Body of pancreas (tissue), 4 donors: ENCODE measurements around the gene MRPL46. TPM values are rescaled to one million over a fixed set of nuclear protein-coding genes. Genes with fewer than 3 reads are reported as not detected.

Source experiments
- ATAC-seq: fragments of 150-250 bp; one replicate; pipeline ENCODE4 v1.9.1; 2016
- DNase-seq, 4 donors: peaks; one replicate each; pipeline ENCODE4 v3.0.0-alpha.2; 2019
- H3K27ac ChIP-seq, 4 donors: fragments of 200-600 bp; sonication (generic); 1 replicate in 3 of 4; 2 replicates in 1 of 4; pipeline versions ENCODE4 v1.5.1 to v1.6.1; 2016 to 2019; ENCODE audit warnings: mild to moderate bottlenecking in 1 of 4, mixed read lengths in 1 of 4, moderate library complexity in 1 of 4
- H3K27me3 ChIP-seq, 2 donors: fragments of 200-600 bp; sonication (generic); one replicate each; pipeline ENCODE4 v1.6.0; 2016; ENCODE audit warnings: mild to moderate bottlenecking in 1 of 2
- H3K36me3 ChIP-seq, 2 donors: fragments of 200-600 bp; sonication (generic); replicated peaks in 1 of 2; 2 replicates each; pipeline ENCODE4 v1.5.1; 2016; ENCODE audit warnings: low read depth in 2 of 2; ENCODE audit not compliant: insufficient read depth in 1 of 2
- H3K4me1 ChIP-seq: fragments of 200-600 bp; sonication (generic); one replicate; pipeline ENCODE4 v1.6.0; 2016
- H3K4me3 ChIP-seq, 2 donors: fragments of 200-600 bp; sonication (generic); 1 replicate in 1 of 2; 2 replicates in 1 of 2; pipeline ENCODE4 v1.5.1; 2016 to 2019
- H3K9me3 ChIP-seq, 3 donors: fragments of 200-600 bp; sonication (generic); 1 replicate in 2 of 3; 2 replicates in 1 of 3; pipeline ENCODE4 v1.5.1; 2016
- POLR2A ChIP-seq, 3 donors: fragments of 450-650 bp; IDR thresholded peaks; one replicate each; pipeline ENCODE4 v1.6.1; 2016; ENCODE audit warnings: antibody characterized with exemption in 3 of 3, mild to moderate bottlenecking in 2 of 3
- WGBS, 2 donors: methylation state at CpG; one replicate each; pipeline ENCODE4 v1.1.5; 2017; 5-methylcytosine and 5-hydroxymethylcytosine counted together
- intact Hi-C: fragments of 100-400 bp; cut with DNase I; formaldehyde crosslinking; loops from one replicate; pipeline ENCODE4 v1.15.1; 2023
- total RNA-seq, 2 donors: library from RNA; depleted of rRNA; stranded (reverse); fragments of >200 nt; gene quantifications; one replicate each; pipeline ENCODE4 v1.1.0, GENCODE V29; 2016
- TF ChIP-seq, protein P1 (sequence below), 7 experiments: fragments of 450-650 bp in 4 of 7; fragments of 200-600 bp in 3 of 7; sonication (generic) in 3 of 7; IDR thresholded peaks; one replicate each; pipeline ENCODE4 v1.5.1; 2016 to 2019; ENCODE audit warnings: antibody characterized with exemption in 7 of 7

MRPL46 gene
- total RNA-seq, 2 donors from 2014 or later, result 9.6 to 16.2 TPM

DNA sequence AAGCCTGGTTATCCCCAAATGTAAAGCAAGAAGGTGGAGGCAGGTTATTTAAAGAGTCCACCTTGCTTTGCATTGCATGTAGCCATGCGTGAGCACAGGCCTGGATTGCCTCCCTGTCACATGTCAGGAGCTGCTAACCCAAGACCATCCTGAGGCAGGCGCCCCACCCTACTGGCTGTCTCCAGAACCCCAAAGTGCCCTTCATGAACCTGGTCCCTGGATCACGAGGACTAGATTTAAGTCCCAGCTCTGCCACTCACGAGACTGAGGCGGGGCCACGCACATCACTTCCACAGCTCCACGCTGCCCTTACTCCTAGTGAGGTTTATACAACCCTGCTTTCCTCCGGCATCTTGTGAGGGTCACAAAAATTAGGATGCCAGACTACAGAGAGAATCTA is 17.6 kb downstream of the MRPL46 start:
- H3K27ac ChIP-seq, result no peak overlapping the region
- ATAC-seq (no peak), DNase-seq (no peak)
- no peaks in the 10 kb centered on the region for H3K4me1 ChIP-seq
- no peak overlapping the region for H3K4me3 ChIP-seq
- 76 to 79% methylated on average over 8 of the region's 8 CpGs for WGBS, 2 donors
- no peaks in the 10 kb centered on the region for H3K9me3 ChIP-seq
- intact Hi-C loops, result no loop called here
- TF ChIP-seq, protein P1, sequence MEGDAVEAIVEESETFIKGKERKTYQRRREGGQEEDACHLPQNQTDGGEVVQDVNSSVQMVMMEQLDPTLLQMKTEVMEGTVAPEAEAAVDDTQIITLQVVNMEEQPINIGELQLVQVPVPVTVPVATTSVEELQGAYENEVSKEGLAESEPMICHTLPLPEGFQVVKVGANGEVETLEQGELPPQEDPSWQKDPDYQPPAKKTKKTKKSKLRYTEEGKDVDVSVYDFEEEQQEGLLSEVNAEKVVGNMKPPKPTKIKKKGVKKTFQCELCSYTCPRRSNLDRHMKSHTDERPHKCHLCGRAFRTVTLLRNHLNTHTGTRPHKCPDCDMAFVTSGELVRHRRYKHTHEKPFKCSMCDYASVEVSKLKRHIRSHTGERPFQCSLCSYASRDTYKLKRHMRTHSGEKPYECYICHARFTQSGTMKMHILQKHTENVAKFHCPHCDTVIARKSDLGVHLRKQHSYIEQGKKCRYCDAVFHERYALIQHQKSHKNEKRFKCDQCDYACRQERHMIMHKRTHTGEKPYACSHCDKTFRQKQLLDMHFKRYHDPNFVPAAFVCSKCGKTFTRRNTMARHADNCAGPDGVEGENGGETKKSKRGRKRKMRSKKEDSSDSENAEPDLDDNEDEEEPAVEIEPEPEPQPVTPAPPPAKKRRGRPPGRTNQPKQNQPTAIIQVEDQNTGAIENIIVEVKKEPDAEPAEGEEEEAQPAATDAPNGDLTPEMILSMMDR (IDR thresholded peaks at IDR 0.05), result no peak
- no peak for TF ChIP-seq POLR2A (IDR thresholded peaks at IDR 0.05)
- H3K36me3 ChIP-seq, result no peaks in the 10 kb centered on the region
- H3K27me3 ChIP-seq, result no peaks in the 10 kb centered on the region

DNA sequence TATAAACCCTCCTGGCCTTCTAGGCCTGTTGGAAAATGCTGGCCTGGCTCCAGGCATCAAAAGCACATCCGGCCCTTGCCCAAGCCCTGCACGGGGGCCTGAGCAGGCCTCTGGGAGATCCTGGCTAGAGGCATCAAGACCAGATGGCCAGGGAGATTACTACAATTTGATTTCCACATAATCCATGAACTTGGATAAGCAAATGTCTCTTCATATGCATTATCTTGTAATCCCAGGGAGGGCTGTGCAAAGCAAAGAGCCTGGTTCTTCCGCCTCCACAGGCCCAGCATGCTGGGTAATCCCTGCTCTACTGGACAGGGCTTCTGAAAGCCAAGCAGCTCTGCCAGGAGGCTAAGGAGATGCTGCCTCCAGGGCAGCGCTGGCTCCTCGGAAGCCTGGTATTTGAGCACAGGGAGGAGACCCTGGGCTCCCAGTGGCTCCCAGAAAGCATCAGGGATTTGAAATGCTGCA is 18.2 kb downstream of the MRPL46 start:
- ATAC-seq, result no peak
- H3K4me1 ChIP-seq, result no peaks in the 10 kb centered on the region
- no peaks in the 10 kb centered on the region for H3K9me3 ChIP-seq
- H3K36me3 ChIP-seq, result no peaks in the 10 kb centered on the region
- no peaks in the 10 kb centered on the region for H3K27me3 ChIP-seq
- no peak for DNase-seq
- no peak overlapping the region for H3K27ac ChIP-seq
- 71 to 75% methylated on average over 5 of the region's 5 CpGs for WGBS, 2 donors
- no peak for TF ChIP-seq POLR2A (IDR thresholded peaks at IDR 0.05)
- TF ChIP-seq, protein P1 (IDR thresholded peaks at IDR 0.05), result no peak
- intact Hi-C loops, result no loop called here
- no peak overlapping the region for H3K4me3 ChIP-seq

DNA sequence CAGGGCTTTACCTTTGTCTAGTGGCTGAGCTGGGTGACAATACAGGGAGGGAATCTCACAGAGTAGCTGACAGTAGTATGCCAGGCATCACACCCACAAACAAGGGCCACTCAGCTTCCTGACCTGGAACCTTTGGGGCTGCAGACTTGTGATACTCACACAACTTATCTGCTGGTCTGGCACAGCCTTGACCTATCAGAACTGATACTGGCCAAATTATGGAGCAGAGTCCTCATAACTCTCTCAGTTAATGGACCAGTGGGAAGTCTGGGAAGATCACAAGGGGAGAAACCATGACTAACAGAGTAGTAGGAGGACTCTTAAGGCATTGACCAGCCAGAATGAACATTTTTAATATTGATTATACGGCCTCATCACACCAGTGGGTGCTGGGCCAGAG is 19.4 kb downstream of the MRPL46 start:
- peaks cover 0 to 9% (median 0%) of the 10 kb centered on the region in 3 donors for H3K9me3 ChIP-seq
- no peak overlapping the region for H3K4me3 ChIP-seq
- WGBS, 2 donors, result 32 to 80% methylated on average over 1 of the region's 1 CpG
- H3K27me3 ChIP-seq, result no peaks in the 10 kb centered on the region
- H3K4me1 ChIP-seq, result no peaks in the 10 kb centered on the region
- no peak overlapping the region for H3K27ac ChIP-seq
- H3K36me3 ChIP-seq, result no peaks in the 10 kb centered on the region
- intact Hi-C loops, result no loop called here
- no peak for ATAC-seq
- no peak for DNase-seq
- TF ChIP-seq, protein P1 (IDR thresholded peaks at IDR 0.05), result no peak
- TF ChIP-seq POLR2A (IDR thresholded peaks at IDR 0.05), result no peak

DNA sequence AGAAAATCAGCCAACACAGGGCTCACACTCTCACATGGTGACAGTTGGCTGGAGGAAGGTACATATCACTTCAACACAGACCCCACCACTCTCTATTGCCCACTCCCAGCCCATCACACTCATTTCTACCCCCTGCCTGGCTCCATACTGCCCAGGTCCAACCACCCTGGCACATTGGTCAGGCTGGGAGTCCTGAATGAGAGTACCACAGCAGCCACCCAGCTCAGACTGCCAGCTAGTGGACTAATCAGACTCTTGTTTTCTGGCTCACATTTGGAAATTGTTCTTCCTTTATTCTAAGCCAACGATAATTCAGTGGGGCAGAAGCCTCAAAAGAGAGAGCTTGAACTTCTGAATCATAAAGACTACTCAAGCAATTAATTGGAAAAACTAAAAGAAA is 20.0 kb downstream of the MRPL46 start:
- H3K36me3 ChIP-seq, result no peaks in the 10 kb centered on the region
- 35 to 55% methylated on average over 1 of the region's 1 CpG for whole genome bisulfite sequencing, 2 donors
- DNase-seq (no peak), ATAC-seq (no peak)
- no peak overlapping the region for H3K4me3 ChIP-seq
- no peaks in the 10 kb centered on the region for H3K27me3 ChIP-seq
- intact Hi-C loops, result no loop called here
- no peaks in the 10 kb centered on the region for H3K4me1 ChIP-seq
- H3K27ac ChIP-seq, result no peak overlapping the region
- TF ChIP-seq POLR2A (IDR thresholded peaks at IDR 0.05), result no peak
- TF ChIP-seq, protein P1 (IDR thresholded peaks at IDR 0.05), result no peak
- peaks cover 0 to 9% (median 0%) of the 10 kb centered on the region in 3 donors for H3K9me3 ChIP-seq

DNA sequence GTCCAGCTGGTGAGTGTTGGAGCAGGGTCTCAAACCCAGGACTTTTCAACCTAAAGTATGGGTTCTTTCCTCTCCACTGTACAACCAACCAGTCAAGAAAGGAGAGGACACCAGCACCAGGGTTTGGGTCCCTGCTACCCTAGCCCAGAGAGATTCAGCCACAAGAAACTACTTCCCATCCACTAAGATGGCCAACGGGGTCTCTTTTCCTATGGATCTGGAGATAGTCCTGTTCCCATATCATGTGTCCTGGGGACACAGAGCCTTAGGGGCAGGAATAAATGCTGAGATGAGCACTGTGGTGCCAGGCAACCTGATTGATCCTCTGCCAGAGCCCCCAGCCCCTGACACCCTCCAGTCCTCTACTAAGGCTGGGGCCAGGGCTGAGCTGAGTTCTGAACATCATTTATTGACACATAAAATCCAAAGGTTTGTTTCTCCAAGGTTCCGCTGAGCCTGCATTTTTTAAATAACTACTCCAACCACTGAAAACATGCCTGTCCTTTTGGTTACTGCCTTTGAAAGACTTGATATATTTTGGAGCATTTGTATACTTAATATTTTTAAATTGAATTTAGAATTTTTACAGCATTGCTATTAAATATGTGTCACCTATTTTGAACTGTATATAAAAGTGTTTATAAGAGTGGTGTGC is 26.0 kb downstream of the MRPL46 start:
- no peak for ATAC-seq
- intact Hi-C loops, result no loop called here
- Histone ChIP-seq H3K4me1 (no peaks in the 10 kb centered on the region), H3K36me3 (no peaks in the 10 kb centered on the region), H3K27me3 (no peaks in the 10 kb centered on the region), H3K27ac (no peak overlapping the region), H3K9me3 (peaks cover 0 to 9% (median 0%) of the 10 kb centered on the region in 3 donors), H3K4me3 (no peak overlapping the region)
- no peak for DNase-seq
- TF ChIP-seq, protein P1 (IDR thresholded peaks at IDR 0.05), result no peak
- no peak for TF ChIP-seq POLR2A (IDR thresholded peaks at IDR 0.05)
- 68 to 80% methylated on average over 2 of the region's 2 CpGs for WGBS, 2 donors
